Central memory CD8-positive, alpha-beta T cell (primary cell): Measurements from ENCODE around the gene BAG3.
A peak's percentile ranks its signal among the peaks of the same experiment; 100 is the strongest.

Source experiments
- ATAC-seq: fragments of 150-1000 bp; cut with Tn5 transposase; replicated peaks from 2 replicates; pipeline ENCODE4 v1.10.0; 2022; ENCODE audit warnings: mild to moderate bottlenecking, moderate FRiP score, moderate number of reproducible peaks; ENCODE audit not compliant: poor library complexity, severe bottlenecking; ENCODE audit errors: extremely low read depth
- DNase-seq, 2 donors: peaks; one replicate each; pipeline ENCODE4 v3.0.0; 2021; ENCODE audit warnings: low spot score in 2 of 2
- H3K27ac Mint-ChIP-seq: one replicate; pipeline ENCODE4 v1.8.0; 2022; ENCODE audit warnings: low read depth, mild to moderate bottlenecking, moderate library complexity, mixed read lengths
- H3K27me3 Mint-ChIP-seq: one replicate; pipeline ENCODE4 v1.8.0; 2022; ENCODE audit warnings: mixed read lengths
- H3K36me3 Mint-ChIP-seq: one replicate; pipeline ENCODE4 v1.8.0; 2022; ENCODE audit warnings: mild to moderate bottlenecking, moderate library complexity, mixed read lengths; ENCODE audit not compliant: insufficient read depth
- H3K4me1 Mint-ChIP-seq: one replicate; pipeline ENCODE4 v1.8.0; 2022; ENCODE audit warnings: mixed read lengths
- H3K4me3 Mint-ChIP-seq: one replicate; pipeline ENCODE4 v1.8.0; 2022; ENCODE audit warnings: mild to moderate bottlenecking, moderate library complexity, mixed read lengths
- H3K9me3 Mint-ChIP-seq: one replicate; pipeline ENCODE4 v1.8.0; 2022; ENCODE audit warnings: mixed read lengths

The BAG3 gene

GRCh38 chr10:119644205-119644814 is 6.9 kb upstream of the BAG3 start:
- Mint-ChIP-seq H3K4me1 (peaks cover 23% of the 10 kb centered on the region), H3K36me3 (peaks cover 7% of the 10 kb centered on the region), H3K4me3 (no peak overlapping the region), H3K27ac (no peak overlapping the region), H3K27me3 (no peaks in the 10 kb centered on the region), H3K9me3 (no peaks in the 10 kb centered on the region)
- no peak for DNase-seq
- ATAC-seq, result no peak

- Mint-ChIP-seq H3K4me1 (peaks cover 23% of the 10 kb centered on the region), H3K4me3 (no peak overlapping the region), H3K36me3 (peaks cover 7% of the 10 kb centered on the region), H3K27me3 (no peaks in the 10 kb centered on the region), H3K27ac (no peak overlapping the region), H3K9me3 (no peaks in the 10 kb centered on the region)
- ATAC-seq, result no peak
- DNase-seq, result no peak
Observed at GRCh38 chr10:119644994-119645393, 6.2 kb upstream of the BAG3 start.

- peak overlapping the region; percentile 95 for H3K4me3 Mint-ChIP-seq
- H3K36me3 Mint-ChIP-seq, result peaks cover 7% of the 10 kb centered on the region
- H3K4me1 Mint-ChIP-seq, result peaks cover 31% of the 10 kb centered on the region
- no peaks in the 10 kb centered on the region for H3K9me3 Mint-ChIP-seq
- DNase-seq, result no peak
- no peaks in the 10 kb centered on the region for H3K27me3 Mint-ChIP-seq
- peak overlapping the region; percentile 84 for H3K27ac Mint-ChIP-seq
- ATAC-seq, result no peak
Observed at GRCh38 chr10:119650062-119650461, 1.1 kb upstream of the BAG3 start.

- DNase-seq (no peak), ATAC-seq (peak; percentile 25)
- H3K27ac Mint-ChIP-seq, result peak overlapping the region; percentile 84
- no peaks in the 10 kb centered on the region for H3K27me3 Mint-ChIP-seq
- peaks cover 7% of the 10 kb centered on the region for H3K36me3 Mint-ChIP-seq
- H3K9me3 Mint-ChIP-seq, result no peaks in the 10 kb centered on the region
- H3K4me3 Mint-ChIP-seq, result peak overlapping the region; percentile 95
- H3K4me1 Mint-ChIP-seq, result peaks cover 38% of the 10 kb centered on the region
Observed at GRCh38 chr10:119651514-119652360, 557 bp downstream of the BAG3 start.

- Mint-ChIP-seq H3K36me3 (peaks cover 10% of the 10 kb centered on the region), H3K4me1 (peaks cover 38% of the 10 kb centered on the region), H3K27ac (peak overlapping the region; percentile 77), H3K4me3 (peak overlapping the region; percentile 95), H3K9me3 (no peaks in the 10 kb centered on the region), H3K27me3 (no peaks in the 10 kb centered on the region)
- ATAC-seq (peak; percentile 73), DNase-seq (no peak)
Observed at GRCh38 chr10:119652361-119652730, 1.2 kb downstream of the BAG3 start.

- Mint-ChIP-seq H3K4me1 (peaks cover 38% of the 10 kb centered on the region), H3K36me3 (peaks cover 10% of the 10 kb centered on the region), H3K27me3 (no peaks in the 10 kb centered on the region), H3K9me3 (no peaks in the 10 kb centered on the region), H3K4me3 (peak overlapping the region; percentile 54), H3K27ac (no peak overlapping the region)
- ATAC-seq (no peak), DNase-seq (no peak)
Observed at GRCh38 chr10:119653209-119653608, 2.0 kb downstream of the BAG3 start.

GRCh38 chr10:119653916-119654315 is 2.7 kb downstream of the BAG3 start:
- no peak for ATAC-seq
- H3K4me3 Mint-ChIP-seq, result peak overlapping the region; percentile 54
- H3K4me1 Mint-ChIP-seq, result peaks cover 38% of the 10 kb centered on the region
- peaks cover 10% of the 10 kb centered on the region for H3K36me3 Mint-ChIP-seq
- H3K9me3 Mint-ChIP-seq, result no peaks in the 10 kb centered on the region
- no peak overlapping the region for H3K27ac Mint-ChIP-seq
- no peak for DNase-seq
- H3K27me3 Mint-ChIP-seq, result no peaks in the 10 kb centered on the region

GRCh38 chr10:119654540-119654939 is 3.4 kb downstream of the BAG3 start:
- no peaks in the 10 kb centered on the region for H3K27me3 Mint-ChIP-seq
- no peak for DNase-seq
- no peak overlapping the region for H3K27ac Mint-ChIP-seq
- peaks cover 38% of the 10 kb centered on the region for H3K4me1 Mint-ChIP-seq
- no peak overlapping the region for H3K4me3 Mint-ChIP-seq
- no peaks in the 10 kb centered on the region for H3K9me3 Mint-ChIP-seq
- H3K36me3 Mint-ChIP-seq, result peaks cover 10% of the 10 kb centered on the region
- no peak for ATAC-seq

GRCh38 chr10:119655566-119656001 is 4.4 kb downstream of the BAG3 start:
- Mint-ChIP-seq H3K27ac (no peak overlapping the region), H3K4me1 (peaks cover 33% of the 10 kb centered on the region), H3K36me3 (peaks cover 11% of the 10 kb centered on the region), H3K4me3 (peak overlapping the region; percentile 45), H3K27me3 (no peaks in the 10 kb centered on the region), H3K9me3 (no peaks in the 10 kb centered on the region)
- ATAC-seq (no peak), DNase-seq (no peak)

- peaks cover 7% of the 10 kb centered on the region for H3K36me3 Mint-ChIP-seq
- peaks cover 29% of the 10 kb centered on the region for H3K4me1 Mint-ChIP-seq
- H3K4me3 Mint-ChIP-seq, result no peak overlapping the region
- DNase-seq (no peak), ATAC-seq (no peak)
- no peaks in the 10 kb centered on the region for H3K9me3 Mint-ChIP-seq
- no peak overlapping the region for H3K27ac Mint-ChIP-seq
- no peaks in the 10 kb centered on the region for H3K27me3 Mint-ChIP-seq
Observed at GRCh38 chr10:119656760-119657159, 5.6 kb downstream of the BAG3 start.

- peaks cover 25% of the 10 kb centered on the region for H3K4me1 Mint-ChIP-seq
- no peaks in the 10 kb centered on the region for H3K9me3 Mint-ChIP-seq
- H3K27me3 Mint-ChIP-seq, result no peaks in the 10 kb centered on the region
- H3K36me3 Mint-ChIP-seq, result peaks cover 6% of the 10 kb centered on the region
- no peak for ATAC-seq
- no peak overlapping the region for H3K27ac Mint-ChIP-seq
- DNase-seq, result no peak
- no peak overlapping the region for H3K4me3 Mint-ChIP-seq
Observed at GRCh38 chr10:119657725-119658124, 6.5 kb downstream of the BAG3 start.

- Mint-ChIP-seq H3K9me3 (no peaks in the 10 kb centered on the region), H3K27ac (no peak overlapping the region), H3K27me3 (no peaks in the 10 kb centered on the region), H3K4me1 (peaks cover 23% of the 10 kb centered on the region), H3K36me3 (peaks cover 7% of the 10 kb centered on the region), H3K4me3 (no peak overlapping the region)
- DNase-seq, result no peak
- no peak for ATAC-seq
Observed at GRCh38 chr10:119658274-119658673, 7.1 kb downstream of the BAG3 start.

GRCh38 chr10:119659951-119660350 is 8.8 kb downstream of the BAG3 start:
- peaks cover 26% of the 10 kb centered on the region for H3K4me1 Mint-ChIP-seq
- no peaks in the 10 kb centered on the region for H3K27me3 Mint-ChIP-seq
- H3K36me3 Mint-ChIP-seq, result peaks cover 7% of the 10 kb centered on the region
- no peaks in the 10 kb centered on the region for H3K9me3 Mint-ChIP-seq
- DNase-seq (no peak), ATAC-seq (no peak)
- H3K27ac Mint-ChIP-seq, result no peak overlapping the region
- no peak overlapping the region for H3K4me3 Mint-ChIP-seq
